H1 (cell line): ENCODE measurements around the gene KRTAP9-1. TPM values are rescaled to one million over a fixed set of nuclear protein-coding genes. Genes with fewer than 3 reads are reported as not detected.

Experiments
- CTCF ChIA-PET: fragments of 300-600 bp; sonication (Branson Sonifier 250); formaldehyde crosslinking; loops from one replicate; lab custom pipeline; 2021; ENCODE audit not compliant: partially characterized antibody; lab: Charles Lee
- POLR2A ChIA-PET: fragments of 300-600 bp; sonication (Branson Sonifier 250); formaldehyde crosslinking; loops from one replicate; lab custom pipeline; 2021; ENCODE audit warnings: inconsistent platforms; ENCODE audit not compliant: partially characterized antibody; lab: Charles Lee
- DNase-seq, 2 experiments: peaks; one replicate each; pipeline versions ENCODE4 v3.0.0 to v3.0.0-alpha.2; 2010 to 2022; ENCODE audit warnings: low spot score in 2 of 2, low read depth in 1 of 2, mixed read lengths in 1 of 2
- FAIRE-seq: peaks from 2 replicates; lab custom pipeline; 2011; peaks lifted over from hg19 to GRCh38; lab: Jason Lieb, UNC
- H2AFZ ChIP-seq: 2 replicates; pipeline ENCODE4 v1.8.1; 2012; ENCODE audit warnings: low read length, inconsistent platforms
- H2AK5ac ChIP-seq: 2 replicates; pipeline ENCODE4 v1.6.1; 2013; ENCODE audit warnings: low read depth, low read length
- H2BK120ac ChIP-seq: replicated peaks from 2 replicates; pipeline ENCODE3; 2013; ENCODE audit warnings: low read depth, low read length, inconsistent platforms
- H2BK12ac ChIP-seq: 2 replicates; pipeline ENCODE4 v1.6.1; 2013; ENCODE audit warnings: low read depth, low read length
- H2BK15ac ChIP-seq: 2 replicates; pipeline ENCODE4 v1.6.1; 2013; ENCODE audit warnings: low read length
- H2BK20ac ChIP-seq: 2 replicates; pipeline ENCODE4 v1.6.1; 2013; ENCODE audit warnings: low read length
- H2BK5ac ChIP-seq: 2 replicates; pipeline ENCODE4 v1.6.1; 2013; ENCODE audit warnings: low read depth, low read length
- H3K14ac ChIP-seq: 2 replicates; pipeline ENCODE4 v1.6.1; 2013; ENCODE audit warnings: inconsistent platforms; ENCODE audit not compliant: insufficient read length
- H3K18ac ChIP-seq: 2 replicates; pipeline ENCODE4 v1.6.1; 2013; ENCODE audit warnings: low read length; ENCODE audit errors: extremely low read depth
- H3K23ac ChIP-seq: 2 replicates; pipeline ENCODE4 v1.6.1; 2013; ENCODE audit warnings: inconsistent platforms; ENCODE audit not compliant: insufficient read length
- H3K23me2 ChIP-seq: 2 replicates; pipeline ENCODE4 v1.6.1; 2013; ENCODE audit warnings: low read depth, low read length
- H3K27ac ChIP-seq: 2 replicates; pipeline ENCODE4 v1.6.1; 2011; ENCODE audit warnings: low read depth, low read length, inconsistent platforms
- H3K27me3 ChIP-seq, 4 experiments: replicated peaks in 1 of 4; 1 replicate in 1 of 4; 2 replicates in 3 of 4; pipeline versions ENCODE4 v1.6.1 to v1.8.1; 2011 to 2013; ENCODE audit warnings: low read length in 3 of 4, mild to moderate bottlenecking in 3 of 4, inconsistent platforms in 2 of 4, mixed read lengths in 2 of 4, moderate library complexity in 1 of 4; ENCODE audit not compliant: control insufficient read depth in 3 of 4, insufficient read depth in 3 of 4; ENCODE audit errors: extremely low read depth in 1 of 4
- H3K36me3 ChIP-seq, 4 experiments: 2 replicates each; pipeline versions ENCODE4 v1.6.1 to v1.8.1; 2011 to 2013; ENCODE audit warnings: mild to moderate bottlenecking in 4 of 4, low read length in 3 of 4, moderate library complexity in 2 of 4, control low read depth in 1 of 4, inconsistent platforms in 1 of 4; ENCODE audit not compliant: insufficient read depth in 4 of 4, control insufficient read depth in 2 of 4
- H3K4ac ChIP-seq: replicated peaks from 2 replicates; pipeline ENCODE3; 2013; ENCODE audit warnings: low read length, low read depth, mixed read lengths, inconsistent platforms; ENCODE audit not compliant: insufficient read length
- H3K4me1 ChIP-seq, 4 experiments: replicated peaks in 1 of 4; 1 replicate in 1 of 4; 2 replicates in 3 of 4; pipeline versions ENCODE4 v1.6.1 to v1.8.1; 2011 to 2013; ENCODE audit warnings: low read length in 3 of 4, inconsistent platforms in 2 of 4, mixed read lengths in 1 of 4; ENCODE audit not compliant: insufficient read depth in 4 of 4, control insufficient read depth in 3 of 4
- H3K4me2 ChIP-seq, 2 experiments: 2 replicates each; pipeline versions ENCODE4 v1.6.1 to v1.8.1; 2011 to 2013; ENCODE audit warnings: low read depth in 2 of 2, low read length in 2 of 2, control low read depth in 1 of 2, inconsistent platforms in 1 of 2, mild to moderate bottlenecking in 1 of 2; ENCODE audit not compliant: insufficient read depth in 1 of 2
- H3K4me3 ChIP-seq, 4 experiments: fragments of 200-600, 300-600 bp in 1 of 4; sonication (generic), shearing (Covaris generic), sonication (Bioruptor Twin) in 1 of 4; 2 replicates each; pipeline versions ENCODE4 v1.5.1 to v1.8.1; 2011 to 2016; ENCODE audit warnings: low read length in 4 of 4, low read depth in 3 of 4, control low read depth in 2 of 4, inconsistent platforms in 2 of 4, mild to moderate bottlenecking in 2 of 4, mixed read lengths in 1 of 4, moderate library complexity in 1 of 4; ENCODE audit not compliant: insufficient read depth in 2 of 4; ENCODE audit errors: extremely low read depth in 1 of 4
- H3K56ac ChIP-seq: replicated peaks from 2 replicates; pipeline ENCODE3; 2013; ENCODE audit warnings: low read depth, mild to moderate bottlenecking, mixed read lengths, low read length, inconsistent platforms; ENCODE audit not compliant: insufficient read length
- H3K79me1 ChIP-seq: 2 replicates; pipeline ENCODE4 v1.6.1; 2013; ENCODE audit warnings: low read depth, low read length, control low read depth
- H3K79me2 ChIP-seq, 2 experiments: 2 replicates each; pipeline versions ENCODE4 v1.6.1 to v1.8.1; 2012 to 2013; ENCODE audit warnings: low read length in 2 of 2, mild to moderate bottlenecking in 2 of 2, inconsistent platforms in 1 of 2; ENCODE audit not compliant: insufficient read depth in 2 of 2, control insufficient read depth in 1 of 2
- H3K9ac ChIP-seq, 4 experiments: replicated peaks in 1 of 4; 1 replicate in 1 of 4; 2 replicates in 3 of 4; pipeline versions ENCODE4 v1.6.1 to v1.8.1; 2011 to 2013; ENCODE audit warnings: low read depth in 3 of 4, low read length in 3 of 4, control low read depth in 2 of 4, mild to moderate bottlenecking in 2 of 4, moderate library complexity in 2 of 4, inconsistent platforms in 1 of 4; ENCODE audit errors: extremely low read depth in 1 of 4
- H3K9me3 ChIP-seq, 2 experiments: 2 replicates each; pipeline versions ENCODE4 v1.6.1 to v1.8.1; 2012 to 2013; ENCODE audit warnings: mild to moderate bottlenecking in 2 of 2, moderate library complexity in 2 of 2, control low read depth in 1 of 2, inconsistent platforms in 1 of 2, low read depth in 1 of 2, low read length in 1 of 2, mixed read lengths in 1 of 2; ENCODE audit not compliant: insufficient read depth in 2 of 2
- H4K20me1 ChIP-seq, 2 experiments: replicated peaks in 1 of 2; 2 replicates each; pipeline versions ENCODE3 to v1.8.1; 2011 to 2013; ENCODE audit warnings: inconsistent platforms in 2 of 2, low read length in 2 of 2, mild to moderate bottlenecking in 1 of 2; ENCODE audit not compliant: insufficient read depth in 2 of 2, control insufficient read depth in 1 of 2
- H4K5ac ChIP-seq: 2 replicates; pipeline ENCODE4 v1.6.1; 2013; ENCODE audit warnings: low read length, low read depth, mixed read lengths, inconsistent platforms; ENCODE audit not compliant: insufficient read length
- H4K8ac ChIP-seq: 2 replicates; pipeline ENCODE4 v1.8.0; 2013; ENCODE audit warnings: mild to moderate bottlenecking, moderate library complexity, low read length, inconsistent platforms; ENCODE audit not compliant: insufficient read depth; ENCODE audit errors: extremely low read depth
- H4K91ac ChIP-seq: replicated peaks from 2 replicates; pipeline ENCODE3; 2013; ENCODE audit warnings: low read length, mixed read lengths, inconsistent platforms; ENCODE audit not compliant: insufficient read length
- GTF2F1 ChIP-seq: IDR thresholded peaks from 2 replicates; pipeline ENCODE4 v1.6.1; 2012; ENCODE audit warnings: low read depth, low read length, improper control_type of control experiment, borderline replicate concordance
- KDM4A ChIP-seq: IDR thresholded peaks from one replicate; pipeline ENCODE4 v1.7.1; 2012; ENCODE audit warnings: low read depth, mild to moderate bottlenecking, moderate library complexity, low read length, inconsistent platforms; ENCODE audit not compliant: severe bottlenecking
- WGBS, 2 experiments: shearing (Covaris generic) in 1 of 2; methylation state at CpG; one replicate each; pipeline versions ENCODE4 v1.1.6 to v1.1.7; 2013 to 2015; ENCODE audit warnings: low lambda C conversion rate in 2 of 2, mixed read lengths in 2 of 2, inconsistent platforms in 1 of 2, low coverage in 1 of 2, missing lambda C conversion rate in 1 of 2; ENCODE audit not compliant: insufficient replicate concordance in 2 of 2, insufficient coverage in 1 of 2, insufficient read length in 1 of 2; ENCODE audit errors: extremely low coverage in 1 of 2, missing lambda C conversion rate in 1 of 2; 5-methylcytosine and 5-hydroxymethylcytosine counted together
- polyA plus RNA-seq, 7 experiments: library from polyadenylated mRNA; depleted of rRNA in 3 of 7; stranded (reverse) in 5 of 7; unstranded in 2 of 7; fragments of >200 nt in 5 of 7; fragments of 200-250 nt in 2 of 7; gene quantifications; 1 replicate in 5 of 7; 2 replicates in 1 of 7; 4 replicates in 1 of 7; pipeline versions ENCODE4 v1.2.1 to v1.2.3, GENCODE V29; 2011 to 2013; ENCODE audit warnings: missing spikeins in 2 of 7, mixed read lengths in 2 of 7
- total RNA-seq: library from RNA; stranded (reverse); fragmentation: NEBNext Ultra II Directional; extraction: Animal tissue kit (Norgen Biotek cat#: 25700); gene quantifications from 2 replicates; pipeline ENCODE4 v1.2.1, GENCODE V29; 2021

Gene KRTAP9-1
- total and polyA plus RNA-seq, 2 of the 8 experiments (the other 6 are each of a cell fraction or from before 2014, with no cell fraction given): not detected

- no peaks in the 10 kb centered on the region for H3K36me3 ChIP-seq
- no peak overlapping the region for H3K56ac ChIP-seq
- H2AK5ac ChIP-seq: no peak overlapping the region
- H4K5ac ChIP-seq: no peak overlapping the region
- H3K27ac ChIP-seq: no peak overlapping the region
- H3K23me2 ChIP-seq: no peaks in the 10 kb centered on the region; the same call in 1 of the 2 replicates
- H3K14ac ChIP-seq: no peak overlapping the region
- H3K9me3 ChIP-seq: no peaks in the 10 kb centered on the region
- WGBS, 2 experiments: 89% methylated on average over 3 of the region's 3 CpGs; no CpG with 5 or more reads in 1 of the 2 experiments
- H4K20me1 ChIP-seq: no peaks in the 10 kb centered on the region
- H3K4me3 ChIP-seq: no peak overlapping the region
- no peak overlapping the region for H2AFZ ChIP-seq
- H3K4me1 ChIP-seq: no peaks in the 10 kb centered on the region
- no peak for DNase-seq
- H2BK120ac ChIP-seq: no peak overlapping the region
- POLR2A ChIA-PET: no interaction called here
- H3K4ac ChIP-seq: no peak overlapping the region
- no peak overlapping the region for H3K23ac ChIP-seq
- H3K27me3 ChIP-seq: no peaks in the 10 kb centered on the region
- no peak overlapping the region for H4K8ac ChIP-seq
- no peak overlapping the region for H2BK12ac ChIP-seq
- FAIRE-seq: no peak
- TF ChIP-seq KDM4A: no peak
- TF ChIP-seq GTF2F1: no peak
- H2BK5ac ChIP-seq: no peak overlapping the region
- CTCF ChIA-PET: interaction anchor here (0.6 kb wide), 1 partner anchor 1349 kb away, joined by 3 read pairs; no protein-coding TSS in a partner anchor
- H3K4me2 ChIP-seq: no peak overlapping the region
- no peaks in the 10 kb centered on the region for H3K79me2 ChIP-seq
- no peak overlapping the region for H3K9ac ChIP-seq
- no peak overlapping the region for H2BK20ac ChIP-seq
- no peak overlapping the region for H4K91ac ChIP-seq
- no peak overlapping the region for H3K18ac ChIP-seq
- H3K79me1 ChIP-seq: no peaks in the 10 kb centered on the region
- no peak overlapping the region for H2BK15ac ChIP-seq
Observed at GRCh38 chr17:41178341-41178740, 11.3 kb upstream of the KRTAP9-1 start.
